DND-41 (cell line): ENCODE measurements around the gene FAM180A.

Experiments
- CTCF ChIP-seq: IDR thresholded peaks from 2 replicates; pipeline ENCODE4 v1.5.1; 2012; ENCODE audit warnings: borderline replicate concordance, low read length, moderate library complexity, mild to moderate bottlenecking; ENCODE audit not compliant: poor library complexity, severe bottlenecking; ENCODE audit errors: extremely low read depth
- EZH2 ChIP-seq: IDR thresholded peaks from 3 replicates; pipeline ENCODE4 v1.6.1; 2012; ENCODE audit warnings: borderline replicate concordance, low read depth, mild to moderate bottlenecking, moderate library complexity, low read length, inconsistent platforms; ENCODE audit not compliant: severe bottlenecking

DNA sequence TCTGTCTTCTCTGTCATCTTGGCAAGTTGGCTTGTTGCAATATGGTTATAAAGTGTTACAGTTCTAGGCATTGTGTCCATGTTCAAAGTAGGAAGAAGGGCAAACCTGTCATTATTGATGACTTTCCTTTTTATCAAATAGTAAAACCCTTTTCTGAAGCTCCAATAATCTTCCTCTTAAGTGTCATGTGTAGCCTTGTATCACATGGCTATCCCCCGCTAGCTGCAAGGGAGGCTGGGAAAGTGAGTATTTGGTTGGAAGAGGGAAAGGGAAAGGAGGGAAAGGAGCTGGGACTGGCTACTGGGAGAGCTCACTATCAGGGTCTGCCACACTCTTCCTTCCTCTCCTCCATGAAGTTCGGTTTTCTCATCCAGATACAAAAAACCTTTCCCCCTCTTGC lies 45.2 kb upstream of the FAM180A start:
- TF ChIP-seq CTCF (no peak), EZH2 (no peak)
